ENCODE results near the gene TSR3.

The TSR3 gene

DNA sequence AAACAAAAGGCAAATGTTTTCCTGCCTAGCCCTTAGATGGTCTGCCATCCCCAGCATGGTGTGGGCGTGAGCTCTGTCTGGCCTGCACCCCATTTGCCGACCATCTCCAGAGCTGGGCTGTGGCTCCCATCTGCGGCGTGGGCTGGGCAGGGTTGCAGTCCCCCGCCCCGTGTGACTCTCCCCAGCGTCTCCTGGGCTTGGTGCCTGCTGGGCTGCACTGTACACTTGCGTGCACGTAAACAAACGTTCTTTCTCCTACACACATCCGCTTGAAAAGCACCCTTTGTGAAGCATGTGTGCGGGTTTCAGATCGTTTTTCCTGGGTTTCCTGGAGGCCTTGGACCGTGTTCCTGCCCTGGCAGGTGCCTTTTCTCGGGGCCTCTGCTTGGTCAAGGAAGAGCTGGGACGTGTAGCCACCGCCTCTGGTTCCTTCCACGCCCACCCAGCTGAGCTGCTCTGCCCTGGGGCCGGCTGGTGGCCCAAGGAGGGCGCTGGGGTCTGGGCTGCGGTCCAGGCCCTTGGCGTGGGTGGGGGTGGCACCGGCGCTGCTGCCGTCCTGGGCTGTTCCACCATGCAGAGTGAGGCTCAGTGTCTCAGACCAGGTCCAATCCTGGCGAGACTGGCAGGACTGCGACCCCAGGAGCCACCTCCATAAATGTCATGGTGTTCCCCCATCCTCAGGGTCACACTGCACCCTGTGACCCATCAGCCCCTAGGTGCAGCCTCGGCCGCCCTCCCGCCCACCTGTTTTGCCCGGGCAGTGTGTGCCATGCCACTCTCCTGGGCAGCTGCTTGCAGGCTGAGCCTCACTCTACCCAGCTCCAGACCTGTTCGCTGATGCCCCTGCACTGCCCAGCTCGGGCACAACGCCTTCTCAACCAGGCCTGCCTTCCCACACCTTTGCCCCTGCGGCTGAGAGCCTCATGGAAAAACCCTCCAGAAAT is 28.1 kb downstream of the TSR3 start:
- no peak for TF ChIP-seq SIN3A (IDR thresholded peaks at IDR 0.05; ENCODE audit: borderline replicate concordance, insufficient read depth, low read length)
- peak; percentile 6; the same call in 1 of the 2 replicates for TF ChIP-seq POLR2AphosphoS5 (IDR thresholded peaks at IDR 0.05; ENCODE audit: low read depth, low read length)

DNA sequence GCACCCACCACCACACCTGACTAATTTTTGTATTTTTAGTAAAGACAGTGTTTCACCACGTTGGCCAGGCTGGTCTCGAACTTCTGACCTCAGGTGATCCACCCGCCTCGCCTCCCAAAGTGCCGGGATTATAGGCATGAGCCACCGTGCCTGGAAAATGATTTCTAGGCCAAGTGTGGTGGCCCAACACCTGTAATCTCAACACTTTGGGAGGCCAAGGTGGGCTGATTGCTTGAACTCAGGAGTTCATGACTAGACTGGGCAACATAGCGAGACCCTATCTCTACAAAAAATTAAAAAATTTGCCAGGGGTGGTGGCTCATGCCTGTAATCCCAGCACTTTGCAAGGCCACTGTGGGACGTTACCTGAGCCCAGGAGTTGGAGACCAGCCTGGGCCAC is 29.3 kb downstream of the TSR3 start:
- TF ChIP-seq POLR2AphosphoS5 (IDR thresholded peaks at IDR 0.05; ENCODE audit: low read depth, low read length) (no peak), TAF1 (IDR thresholded peaks at IDR 0.05; ENCODE audit: borderline replicate concordance, insufficient read depth, low read length) (no peak), SIN3A (IDR thresholded peaks at IDR 0.05; ENCODE audit: borderline replicate concordance, insufficient read depth, low read length) (no peak), FOXP2 (optimal IDR thresholded peaks at IDR 0.05; ENCODE audit: borderline replicate concordance, extremely low read depth, extremely low read length, insufficient read depth) (no peak)
- TF ChIP-seq, protein P1, sequence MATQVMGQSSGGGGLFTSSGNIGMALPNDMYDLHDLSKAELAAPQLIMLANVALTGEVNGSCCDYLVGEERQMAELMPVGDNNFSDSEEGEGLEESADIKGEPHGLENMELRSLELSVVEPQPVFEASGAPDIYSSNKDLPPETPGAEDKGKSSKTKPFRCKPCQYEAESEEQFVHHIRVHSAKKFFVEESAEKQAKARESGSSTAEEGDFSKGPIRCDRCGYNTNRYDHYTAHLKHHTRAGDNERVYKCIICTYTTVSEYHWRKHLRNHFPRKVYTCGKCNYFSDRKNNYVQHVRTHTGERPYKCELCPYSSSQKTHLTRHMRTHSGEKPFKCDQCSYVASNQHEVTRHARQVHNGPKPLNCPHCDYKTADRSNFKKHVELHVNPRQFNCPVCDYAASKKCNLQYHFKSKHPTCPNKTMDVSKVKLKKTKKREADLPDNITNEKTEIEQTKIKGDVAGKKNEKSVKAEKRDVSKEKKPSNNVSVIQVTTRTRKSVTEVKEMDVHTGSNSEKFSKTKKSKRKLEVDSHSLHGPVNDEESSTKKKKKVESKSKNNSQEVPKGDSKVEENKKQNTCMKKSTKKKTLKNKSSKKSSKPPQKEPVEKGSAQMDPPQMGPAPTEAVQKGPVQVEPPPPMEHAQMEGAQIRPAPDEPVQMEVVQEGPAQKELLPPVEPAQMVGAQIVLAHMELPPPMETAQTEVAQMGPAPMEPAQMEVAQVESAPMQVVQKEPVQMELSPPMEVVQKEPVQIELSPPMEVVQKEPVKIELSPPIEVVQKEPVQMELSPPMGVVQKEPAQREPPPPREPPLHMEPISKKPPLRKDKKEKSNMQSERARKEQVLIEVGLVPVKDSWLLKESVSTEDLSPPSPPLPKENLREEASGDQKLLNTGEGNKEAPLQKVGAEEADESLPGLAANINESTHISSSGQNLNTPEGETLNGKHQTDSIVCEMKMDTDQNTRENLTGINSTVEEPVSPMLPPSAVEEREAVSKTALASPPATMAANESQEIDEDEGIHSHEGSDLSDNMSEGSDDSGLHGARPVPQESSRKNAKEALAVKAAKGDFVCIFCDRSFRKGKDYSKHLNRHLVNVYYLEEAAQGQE (IDR thresholded peaks at IDR 0.05; ENCODE audit: insufficient read depth in 1 of 2, low read depth in 2 of 2, low read length in 2 of 2): no peak

DNA sequence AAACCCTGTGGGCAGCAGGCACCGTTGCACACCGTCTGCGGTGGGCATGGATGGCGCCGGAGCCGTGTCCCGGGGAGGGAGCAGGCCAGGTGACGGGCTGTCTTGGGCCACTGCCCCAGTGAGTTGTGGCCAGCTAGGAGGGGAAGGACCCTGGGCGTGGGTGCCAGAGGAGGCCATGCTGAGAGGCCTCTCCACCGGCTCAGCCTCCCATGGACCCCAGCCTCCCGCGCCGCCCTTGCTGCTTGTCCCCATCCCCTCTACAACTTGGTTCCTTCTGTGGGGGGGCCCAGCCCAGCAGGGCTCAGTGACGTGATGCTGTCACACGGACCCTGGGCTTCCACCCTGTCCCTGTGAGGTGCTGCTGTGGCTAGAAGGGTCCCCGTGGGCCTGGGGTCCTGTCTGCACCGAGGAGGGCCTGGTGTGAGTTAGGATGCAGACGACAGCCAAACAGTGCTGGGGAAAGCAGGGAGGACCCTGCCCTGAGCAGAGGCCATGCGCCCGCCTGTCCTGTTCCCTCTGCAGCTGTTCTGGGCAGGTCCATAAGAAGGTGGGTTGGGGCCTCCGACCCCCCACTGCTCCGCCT is 30.9 kb downstream of the TSR3 start:
- TF ChIP-seq, protein P1 (IDR thresholded peaks at IDR 0.05; ENCODE audit: insufficient read depth in 1 of 2, low read depth in 2 of 2, low read length in 2 of 2): no peak
- no peak for TF ChIP-seq SIN3A (IDR thresholded peaks at IDR 0.05; ENCODE audit: borderline replicate concordance, insufficient read depth, low read length)
- TF ChIP-seq TAF1 (IDR thresholded peaks at IDR 0.05; ENCODE audit: borderline replicate concordance, insufficient read depth, low read length): no peak
- TF ChIP-seq FOXP2 (optimal IDR thresholded peaks at IDR 0.05; ENCODE audit: borderline replicate concordance, extremely low read depth, extremely low read length, insufficient read depth): no peak
- no peak for TF ChIP-seq POLR2AphosphoS5 (IDR thresholded peaks at IDR 0.05; ENCODE audit: low read depth, low read length)

DNA sequence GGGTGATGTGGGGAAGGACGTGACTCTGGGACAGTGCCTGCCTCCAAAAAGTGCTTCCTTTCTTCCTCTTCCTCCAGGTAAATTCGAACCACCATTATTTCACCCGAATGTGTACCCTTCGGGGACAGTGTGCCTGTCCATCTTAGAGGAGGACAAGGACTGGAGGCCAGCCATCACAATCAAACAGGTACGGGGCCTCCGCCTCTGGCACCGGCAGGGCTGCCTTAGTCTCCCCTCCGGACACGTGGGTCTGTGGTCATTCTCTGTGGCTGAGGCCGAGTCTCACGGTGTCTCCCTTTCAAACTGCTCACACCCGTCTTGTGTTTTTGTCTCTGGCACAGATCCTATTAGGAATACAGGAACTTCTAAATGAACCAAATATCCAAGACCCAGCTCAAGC is 31.6 kb downstream of the TSR3 start:
- TF ChIP-seq TAF1 (IDR thresholded peaks at IDR 0.05; ENCODE audit: borderline replicate concordance, insufficient read depth, low read length) (no peak), SIN3A (IDR thresholded peaks at IDR 0.05; ENCODE audit: borderline replicate concordance, insufficient read depth, low read length) (no peak)

DNA sequence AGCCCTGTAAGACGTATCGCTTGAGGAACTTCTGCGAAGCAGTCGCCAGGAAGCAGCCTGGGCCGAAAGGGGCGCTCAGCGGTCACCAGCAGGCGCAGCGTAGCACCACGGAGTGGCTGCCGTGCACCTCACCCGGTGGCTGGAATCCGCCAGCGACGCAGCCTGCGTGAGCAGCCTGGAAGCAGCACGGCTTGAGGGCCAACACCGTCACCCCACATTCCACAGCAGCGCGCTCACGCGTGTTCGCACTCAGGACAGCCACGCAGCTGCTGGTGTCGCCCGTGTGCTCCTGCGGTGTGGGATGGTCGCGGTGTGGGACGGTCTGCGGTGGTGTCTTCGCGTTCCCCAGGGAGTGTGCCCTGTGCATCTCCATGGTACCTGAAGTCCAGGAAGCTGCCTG is 32.6 kb downstream of the TSR3 start:
- TF ChIP-seq, protein P1 (IDR thresholded peaks at IDR 0.05; ENCODE audit: insufficient read depth in 1 of 2, low read depth in 2 of 2, low read length in 2 of 2): no peak
- no peak for TF ChIP-seq SIN3A (IDR thresholded peaks at IDR 0.05; ENCODE audit: borderline replicate concordance, insufficient read depth, low read length)
- no peak for TF ChIP-seq FOXP2 (optimal IDR thresholded peaks at IDR 0.05; ENCODE audit: borderline replicate concordance, extremely low read depth, extremely low read length, insufficient read depth)
- TF ChIP-seq POLR2AphosphoS5 (IDR thresholded peaks at IDR 0.05; ENCODE audit: low read depth, low read length): no peak
- no peak for TF ChIP-seq TAF1 (IDR thresholded peaks at IDR 0.05; ENCODE audit: borderline replicate concordance, insufficient read depth, low read length)

DNA sequence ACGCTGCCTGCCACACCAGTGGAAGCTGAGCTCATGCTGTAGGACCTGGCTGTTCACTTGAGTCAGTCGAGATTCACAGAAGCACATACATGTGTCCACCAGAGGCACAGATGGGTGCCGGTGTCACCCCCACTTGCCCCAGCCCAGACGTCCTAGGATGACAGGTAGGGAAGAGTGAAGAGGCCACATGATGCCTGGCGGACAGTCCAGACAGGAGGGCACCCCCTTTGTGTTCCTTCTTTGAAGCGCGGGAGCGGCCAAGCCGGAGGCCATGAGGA is 33.5 kb downstream of the TSR3 start:
- TF ChIP-seq, protein P1 (IDR thresholded peaks at IDR 0.05; ENCODE audit: insufficient read depth in 1 of 2, low read depth in 2 of 2, low read length in 2 of 2): no peak
- TF ChIP-seq FOXP2 (optimal IDR thresholded peaks at IDR 0.05; ENCODE audit: borderline replicate concordance, extremely low read depth, extremely low read length, insufficient read depth): no peak
- TF ChIP-seq SIN3A (IDR thresholded peaks at IDR 0.05; ENCODE audit: borderline replicate concordance, insufficient read depth, low read length): no peak
- no peak for TF ChIP-seq TAF1 (IDR thresholded peaks at IDR 0.05; ENCODE audit: borderline replicate concordance, insufficient read depth, low read length)
- TF ChIP-seq POLR2AphosphoS5 (IDR thresholded peaks at IDR 0.05; ENCODE audit: low read depth, low read length): no peak
